Loucy (cell line): ENCODE measurements around the gene SH3YL1.

ENCODE experiments used
- H2AFZ ChIP-seq: fragments of 200-600 bp; sonication (generic); 2 replicates; pipeline ENCODE4 v1.6.0; 2016; ENCODE audit warnings: antibody characterized with exemption, mild to moderate bottlenecking, low read length, moderate library complexity
- H3F3A ChIP-seq: fragments of 200-600 bp; 2 replicates; pipeline ENCODE4 v1.6.0; 2016; ENCODE audit warnings: antibody characterized with exemption, low read depth, mild to moderate bottlenecking
- H3K27me3 ChIP-seq: fragments of 200-600 bp; sonication (generic); 2 replicates; pipeline ENCODE4 v1.6.1; 2014; ENCODE audit warnings: low read length, mild to moderate bottlenecking; ENCODE audit not compliant: insufficient read depth, poor library complexity, severe bottlenecking
- H3K36me3 ChIP-seq: fragments of 200-600 bp; sonication (generic); 2 replicates; pipeline ENCODE4 v1.6.1; 2016; ENCODE audit warnings: low read length; ENCODE audit not compliant: insufficient read depth
- H3K4me1 ChIP-seq: fragments of 200-600 bp; sonication (generic); 2 replicates; pipeline ENCODE4 v1.5.1; 2014; ENCODE audit warnings: low read length, mild to moderate bottlenecking; ENCODE audit not compliant: insufficient read depth, poor library complexity, severe bottlenecking
- H3K4me2 ChIP-seq: fragments of 200-600 bp; sonication (generic); 2 replicates; pipeline ENCODE4 v1.6.0; 2014; ENCODE audit warnings: antibody characterized with exemption, low read length, low read depth, mild to moderate bottlenecking; ENCODE audit not compliant: poor library complexity, severe bottlenecking
- H3K4me3 ChIP-seq: fragments of 200-600 bp; sonication (generic); 2 replicates; pipeline ENCODE4 v1.5.1; 2014; ENCODE audit warnings: low read length, mild to moderate bottlenecking, mixed read lengths; ENCODE audit not compliant: poor library complexity, severe bottlenecking
- H3K79me2 ChIP-seq: fragments of 200-600 bp; sonication (generic); 2 replicates; pipeline ENCODE4 v1.6.1; 2014; ENCODE audit warnings: low read length; ENCODE audit not compliant: insufficient read depth
- H3K9ac ChIP-seq: fragments of 200-600 bp; sonication (generic); 2 replicates; pipeline ENCODE4 v1.6.0; 2014; ENCODE audit warnings: mild to moderate bottlenecking, low read depth, low read length, moderate library complexity; ENCODE audit not compliant: poor library complexity, severe bottlenecking
- H3K9me2 ChIP-seq: fragments of 200-600 bp; sonication (generic); replicated peaks from 2 replicates; pipeline ENCODE4 v1.6.1; 2016; ENCODE audit warnings: low read depth, low read length, mixed read lengths
- H3K9me3 ChIP-seq: fragments of 200-600 bp; sonication (generic); 2 replicates; pipeline ENCODE4 v1.6.1; 2014; ENCODE audit warnings: mild to moderate bottlenecking, antibody characterized with exemption, low read length, low read depth; ENCODE audit not compliant: insufficient read depth
- H4K20me1 ChIP-seq: fragments of 200-600 bp; sonication (generic); 2 replicates; pipeline ENCODE4 v1.6.0; 2014; ENCODE audit warnings: antibody characterized with exemption, low read length, mild to moderate bottlenecking; ENCODE audit not compliant: insufficient read depth, poor library complexity, severe bottlenecking
- CTCF ChIP-seq: fragments of 200-600 bp; sonication (generic); conservative IDR thresholded peaks from 2 replicates; pipeline ENCODE4 v1.5.1; 2014; ENCODE audit warnings: mild to moderate bottlenecking, antibody characterized with exemption, low read length
- EZH2phosphoT487 ChIP-seq: fragments of 200-600 bp; IDR thresholded peaks from 2 replicates; pipeline ENCODE4 v1.6.1; 2018; ENCODE audit warnings: antibody characterized with exemption, mild to moderate bottlenecking, moderate library complexity, borderline replicate concordance

SH3YL1 gene

GRCh38 chr2:288758-289361, 25.0 kb upstream of the SH3YL1 start:
- Histone ChIP-seq H3K9me2 (no peaks in the 10 kb centered on the region), H3K79me2 (no peaks in the 10 kb centered on the region), H3K4me3 (no peak overlapping the region), H4K20me1 (no peaks in the 10 kb centered on the region), H3F3A (no peaks in the 10 kb centered on the region), H3K27me3 (no peaks in the 10 kb centered on the region), H2AFZ (no peak overlapping the region), H3K9me3 (no peaks in the 10 kb centered on the region), H3K36me3 (no peaks in the 10 kb centered on the region), H3K4me2 (no peak overlapping the region), H3K9ac (no peak overlapping the region), H3K4me1 (no peaks in the 10 kb centered on the region)
- TF ChIP-seq EZH2phosphoT487 (no peak), CTCF (no peak)

- no peaks in the 10 kb centered on the region for H3F3A ChIP-seq
- no peaks in the 10 kb centered on the region for H3K79me2 ChIP-seq
- H3K9ac ChIP-seq = no peak within 1 kb of the TSS
- no peak for TF ChIP-seq EZH2phosphoT487
- H3K4me1 ChIP-seq = no peaks in the 10 kb centered on the region
- H2AFZ ChIP-seq = no peak within 1 kb of the TSS
- no peak within 1 kb of the TSS for H3K4me3 ChIP-seq
- H3K9me3 ChIP-seq = no peaks in the 10 kb centered on the region
- H3K4me2 ChIP-seq = no peak within 1 kb of the TSS
- H3K36me3 ChIP-seq = no peaks in the 10 kb centered on the region; the same call in 1 of the 2 replicates
- no peaks in the 10 kb centered on the region for H3K27me3 ChIP-seq
- no peaks in the 10 kb centered on the region for H3K9me2 ChIP-seq
- H4K20me1 ChIP-seq = no peaks in the 10 kb centered on the region
These were observed 24.3 kb upstream of the SH3YL1 start, which contains the start of gene ALKAL2 for GRCh38 chr2:287911-288757. Gene ALKAL2, minus strand, starts transcription at chr2:288091. Its CDS starts 256 bp downstream, at chr2:287835.

- H3K4me1 ChIP-seq = no peaks in the 10 kb centered on the region
These were observed 23.6 kb upstream of the SH3YL1 start for GRCh38 chr2:287471-287885.

More at GRCh38 chr2:287471-287885, 23.6 kb upstream of the SH3YL1 start:
- no peak for TF ChIP-seq CTCF
- TF ChIP-seq EZH2phosphoT487 = no peak
- no peak overlapping the region for H3K4me2 ChIP-seq
- H3K9ac ChIP-seq = no peak overlapping the region
- no peak overlapping the region for H3K4me3 ChIP-seq
- no peaks in the 10 kb centered on the region for H3K9me2 ChIP-seq
- no peaks in the 10 kb centered on the region for H3K27me3 ChIP-seq
- no peaks in the 10 kb centered on the region for H3K79me2 ChIP-seq
- peaks cover 2% of the 10 kb centered on the region; the same call in 1 of the 2 replicates for H3K36me3 ChIP-seq
- H3K9me3 ChIP-seq = no peaks in the 10 kb centered on the region
- H2AFZ ChIP-seq = no peak overlapping the region
- H3F3A ChIP-seq = no peaks in the 10 kb centered on the region
- no peaks in the 10 kb centered on the region for H4K20me1 ChIP-seq
